IPS-NIHi11 (cell line): ENCODE measurements around the gene NAT14.
A peak's percentile ranks its signal among the peaks of the same experiment; 100 is the strongest.
"Not testable (repeated sequence)": the region's sequence is repeated elsewhere in the genome, so short reads cannot be mapped to it uniquely, and the experiment has no call there.

Experiments used
- DNase-seq: peaks from one replicate; pipeline ENCODE4 v3.0.0; 2012; ENCODE audit warnings: mixed read lengths, low spot score

Gene NAT14, protein sequence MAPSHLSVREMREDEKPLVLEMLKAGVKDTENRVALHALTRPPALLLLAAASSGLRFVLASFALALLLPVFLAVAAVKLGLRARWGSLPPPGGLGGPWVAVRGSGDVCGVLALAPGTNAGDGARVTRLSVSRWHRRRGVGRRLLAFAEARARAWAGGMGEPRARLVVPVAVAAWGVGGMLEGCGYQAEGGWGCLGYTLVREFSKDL

GRCh38 chr19:55484593-55485438, at the start of gene NAT14:
Gene NAT14 (plus strand): TSS chr19:55485188. CDS start chr19:55485709, 521 bp downstream.
- DNase-seq, result peak; percentile 95

GRCh38 chr19:55436847-55437246, 48.1 kb upstream of the NAT14 start:
- no peak for DNase-seq

- DNase-seq, result peak; percentile 90
These were observed 47.6 kb upstream of the NAT14 start for GRCh38 chr19:55437410-55437809.

- no peak for DNase-seq
These were observed 45.9 kb upstream of the NAT14 start for GRCh38 chr19:55439052-55439451.

DNA sequence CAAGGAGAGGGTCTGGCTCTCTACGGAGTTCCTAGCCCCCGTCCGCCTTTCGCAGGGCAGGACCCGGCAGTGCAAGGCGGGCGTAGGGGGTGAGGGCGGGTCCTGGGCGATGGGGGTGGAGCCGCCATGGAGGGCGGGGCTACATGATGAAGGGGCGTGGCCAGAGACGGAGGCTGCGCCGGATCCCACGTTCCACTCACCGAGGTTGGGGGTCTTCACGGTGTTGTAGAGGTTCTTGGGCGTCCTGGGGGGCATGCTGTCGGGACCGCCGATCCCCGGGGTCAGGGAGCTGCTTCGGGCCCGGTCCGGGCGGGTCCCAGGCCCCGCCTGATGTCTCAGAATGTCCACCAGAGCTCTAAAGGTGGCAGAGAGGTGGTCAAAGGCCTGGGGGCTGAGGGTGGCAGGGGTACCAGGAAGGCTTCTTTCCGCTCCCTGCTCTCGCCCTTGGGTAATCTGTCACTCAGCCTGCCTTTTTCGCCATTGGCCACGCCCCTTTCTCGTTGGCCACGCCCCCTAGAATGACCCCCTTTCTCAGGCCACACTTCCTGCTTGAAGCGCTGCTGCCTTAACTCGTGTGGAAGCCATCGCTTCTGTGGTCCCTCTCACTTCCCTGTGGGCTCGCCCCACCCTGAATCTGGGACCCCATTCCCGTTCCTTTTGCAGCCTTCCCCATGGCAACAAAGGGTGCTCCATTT, 44.4 kb upstream of the NAT14 start:
- DNase-seq, result peak; percentile 85

GRCh38 chr19:55441319-55441691, 43.7 kb upstream of the NAT14 start:
- DNase-seq, result no peak

- DNase-seq, result peak; percentile 91
These were observed 43.2 kb upstream of the NAT14 start for GRCh38 chr19:55441692-55442321.

DNA sequence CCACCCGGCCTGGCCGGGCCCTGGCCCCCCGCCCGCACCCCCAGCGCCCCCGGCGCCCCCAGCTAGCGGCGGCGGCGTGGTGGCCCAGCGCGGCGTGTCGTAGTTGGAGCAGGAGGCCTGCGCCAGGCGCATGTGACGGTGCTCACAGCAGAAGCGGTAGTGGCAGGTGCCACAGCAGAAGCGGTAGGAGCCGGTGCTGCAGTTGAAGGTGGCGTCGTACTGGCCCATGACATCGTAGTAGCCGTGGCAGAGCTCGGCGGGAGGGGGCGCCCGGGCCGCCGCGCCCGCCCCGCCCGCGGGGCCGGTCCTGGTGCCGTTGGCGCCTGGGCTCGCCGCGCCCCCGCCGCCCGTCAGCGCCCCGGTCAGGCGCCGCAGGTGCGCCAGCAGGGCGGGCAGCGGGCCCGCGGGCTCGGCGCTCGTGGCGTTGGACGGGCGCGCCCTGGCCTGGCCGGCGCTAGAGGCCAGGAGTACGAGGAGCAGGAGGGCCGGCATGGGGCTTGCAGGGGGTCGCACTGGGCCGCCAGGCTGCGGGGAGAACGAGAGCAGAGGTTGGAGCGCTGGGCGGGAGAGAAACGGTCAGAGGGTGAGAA, 42.5 kb upstream of the NAT14 start:
- DNase-seq, result peak; percentile 47

GRCh38 chr19:55443045-55443823, 41.8 kb upstream of the NAT14 start, which contains the start of gene SHISA7:
Gene SHISA7 (minus strand): TSS chr19:55443300. CDS start chr19:55442863, 437 bp downstream.
- DNase-seq, result peak; percentile 35

GRCh38 chr19:55443824-55444480, 41.0 kb upstream of the NAT14 start:
- DNase-seq, result no peak

- DNase-seq, result no peak
These were observed 40.3 kb upstream of the NAT14 start for GRCh38 chr19:55444646-55445045.

DNA sequence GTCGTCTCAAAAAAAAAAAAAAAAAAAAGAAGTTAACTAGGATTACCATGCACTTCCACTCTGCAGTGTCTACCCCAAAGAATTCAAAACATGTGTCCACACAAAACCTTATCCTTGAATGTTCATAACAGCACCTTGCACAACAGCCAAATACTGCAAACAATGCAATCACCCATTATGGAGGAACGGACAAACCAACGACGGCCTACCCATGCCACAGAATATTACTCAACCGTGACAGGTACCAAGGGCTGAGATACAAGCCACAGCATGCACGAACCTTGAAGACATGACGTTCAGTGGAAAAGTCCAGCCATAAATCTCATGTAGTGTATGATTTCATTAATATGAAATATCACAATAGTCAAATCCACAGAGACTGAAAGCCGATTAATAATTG, 38.9 kb upstream of the NAT14 start:
- no peak for DNase-seq

DNA sequence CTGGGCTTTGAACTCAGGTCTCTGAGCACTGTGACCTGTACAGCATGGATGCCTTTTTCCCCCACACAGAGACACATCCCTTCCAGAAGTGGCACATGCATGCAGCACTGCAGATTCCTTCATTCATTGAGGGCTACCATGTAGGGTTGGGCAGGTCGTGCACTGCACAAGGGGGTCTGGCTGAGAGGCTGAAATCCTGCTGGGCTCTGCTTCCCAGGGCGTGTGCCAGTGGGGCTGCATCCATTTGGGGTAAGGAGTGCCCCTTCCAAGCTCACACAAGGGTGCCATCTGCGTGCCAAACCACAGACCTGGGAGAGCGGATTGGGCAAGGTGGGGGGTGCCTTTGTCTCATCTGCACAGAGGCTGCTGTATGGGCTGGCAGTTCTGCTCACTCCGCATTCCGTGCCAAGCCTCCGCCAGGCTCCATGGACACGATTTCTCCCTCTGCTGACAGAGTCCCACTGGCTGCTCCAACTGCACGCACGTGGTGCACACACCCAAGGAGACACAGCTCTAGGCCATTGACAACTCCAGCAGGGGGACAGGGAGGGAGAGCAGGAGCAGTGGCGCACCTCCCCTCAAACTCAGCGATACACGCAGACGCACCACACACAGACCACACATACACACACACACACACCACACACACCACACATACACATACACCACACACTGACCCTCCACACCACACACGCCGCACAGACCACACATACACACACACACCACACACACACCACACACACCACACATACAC, 37.4 kb upstream of the NAT14 start:
- no peak for DNase-seq

- not testable (repeated sequence) for DNase-seq
These were observed 36.9 kb upstream of the NAT14 start for GRCh38 chr19:55448175-55448490.

GRCh38 chr19:55449469-55449868, 35.5 kb upstream of the NAT14 start:
- no peak for DNase-seq

DNA sequence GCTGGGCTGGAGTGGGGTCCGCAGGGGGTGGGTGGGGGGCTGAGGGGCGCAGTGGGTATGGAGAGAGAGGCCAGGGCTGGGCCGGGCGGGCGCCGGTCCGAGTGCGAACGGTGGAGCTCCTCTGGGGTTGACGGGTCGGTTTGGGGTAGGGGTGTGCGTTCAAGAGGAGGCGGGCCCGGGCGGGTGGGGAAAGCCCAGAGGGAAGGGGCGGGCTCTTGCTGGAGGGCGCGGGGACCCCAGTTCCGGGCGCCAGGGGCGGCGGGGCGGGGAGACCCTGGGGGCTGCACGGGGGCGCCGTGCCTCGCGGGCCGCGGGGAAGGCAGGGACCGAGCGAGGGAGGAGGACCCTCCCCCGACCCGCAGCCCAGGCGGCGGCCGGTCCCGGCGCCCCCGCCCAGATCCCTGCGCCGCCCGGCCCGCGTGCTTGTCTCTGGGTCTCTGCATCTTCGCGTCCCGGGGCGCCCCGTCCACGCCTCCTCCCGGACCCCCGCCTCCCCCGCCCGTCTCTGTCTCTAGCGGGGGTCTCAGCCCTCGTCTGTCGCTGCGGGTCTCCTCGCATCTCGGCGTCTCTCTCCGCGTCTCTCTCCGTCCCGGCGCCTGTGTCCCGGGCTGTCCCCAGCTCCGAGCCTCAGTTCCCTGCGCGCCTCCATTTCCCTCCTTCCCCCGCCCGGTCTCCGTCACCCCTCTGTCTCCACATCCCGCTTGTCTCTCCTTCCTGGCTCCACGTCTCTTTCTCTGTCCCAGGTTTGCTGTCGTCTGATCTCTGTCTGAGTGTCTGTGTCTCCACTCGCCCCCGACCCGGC, 33.6 kb upstream of the NAT14 start:
- DNase-seq, result peak; percentile 55

DNA sequence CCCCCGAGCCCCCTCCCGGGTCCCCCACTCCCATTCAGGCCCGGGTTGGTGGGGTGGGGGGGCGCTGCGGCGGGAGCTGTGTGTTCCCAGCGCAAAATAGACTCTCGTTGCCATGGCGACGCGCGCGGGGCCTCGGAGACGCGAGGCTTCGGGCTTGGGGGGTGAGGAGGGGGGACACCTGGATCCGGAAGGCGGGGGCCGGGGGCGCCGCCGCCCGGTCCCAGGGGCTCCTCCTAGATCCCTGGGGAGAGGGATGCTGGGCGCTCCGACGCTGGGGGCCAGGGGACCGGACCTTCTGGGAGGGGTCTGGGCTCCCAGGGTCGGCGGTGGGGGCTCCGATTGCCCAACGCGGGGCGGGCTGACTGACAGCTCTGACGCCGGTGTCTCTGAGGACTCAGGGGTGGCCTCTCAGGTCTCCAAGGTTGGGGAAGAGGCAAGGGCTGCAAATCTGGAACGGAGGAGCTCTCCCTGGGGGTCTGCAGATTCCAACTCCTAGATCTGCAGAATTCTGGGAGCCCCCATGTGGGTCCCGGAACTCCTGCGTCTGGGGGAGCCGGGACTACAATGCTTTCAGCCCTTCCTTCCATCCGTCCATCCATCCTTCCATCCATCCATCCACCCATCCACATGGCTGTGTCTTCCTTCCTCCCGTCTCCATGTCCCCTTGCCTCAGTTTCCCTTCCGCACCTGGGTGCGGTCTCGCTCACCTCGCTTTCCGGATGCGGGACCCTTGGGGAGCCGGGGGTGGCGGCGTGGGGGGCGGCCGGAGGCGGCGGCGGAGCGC, 32.8 kb upstream of the NAT14 start:
- DNase-seq, result no peak

DNA sequence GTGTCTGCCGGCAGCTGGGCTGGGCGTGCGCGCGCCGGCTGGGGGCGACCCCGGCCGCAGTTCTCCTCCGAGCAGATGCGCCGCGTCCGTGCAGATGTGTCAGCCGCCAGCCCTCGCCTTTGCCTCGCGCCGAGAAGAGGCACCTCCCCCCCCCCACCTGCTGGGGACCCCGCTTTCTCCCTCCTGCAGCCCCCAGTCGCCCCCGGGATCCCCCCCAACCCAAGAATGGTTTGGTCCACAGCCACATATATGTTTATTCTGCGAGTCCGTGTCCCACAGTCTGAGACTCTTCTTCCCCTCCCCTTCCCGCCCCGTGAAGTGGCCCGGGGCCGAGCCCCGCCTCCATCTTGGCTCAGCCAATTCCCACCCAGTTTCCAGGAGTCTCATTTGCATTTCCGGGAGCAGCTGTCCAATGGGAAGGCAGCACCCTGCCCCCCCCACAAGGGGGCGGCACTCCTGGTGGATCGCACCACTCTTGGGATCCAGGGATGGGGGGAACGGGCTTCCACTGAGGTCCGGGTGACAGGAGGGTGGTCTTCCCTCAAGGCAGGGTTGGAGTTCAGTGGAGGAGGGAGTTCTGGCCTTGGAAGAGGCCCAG, 32.1 kb upstream of the NAT14 start:
- peak; percentile 92 for DNase-seq
